IMR-90 (cell line): ENCODE data around the gene DPH3. TPM values are rescaled to one million over a fixed set of nuclear protein-coding genes. Genes with fewer than 3 reads are reported as not detected.

Source experiments
- ATAC-seq: fragments of 200-7000 bp; cut with Tn5 transposase; 2 replicates; pipeline ENCODE4 v1.9.1; 2020; ENCODE audit warnings: low read depth, mild to moderate bottlenecking, moderate library complexity
- BruUV-seq: library from RNA; stranded (reverse); fragments of 400-500 nt; replicated peaks from 2 replicates; lab custom pipeline; 2021; lab: Mats Ljungman, UMichigan
- CTCF ChIA-PET: fragments of 300-600 bp; formaldehyde crosslinking; extraction: SDS; loops from one replicate; lab custom pipeline; 2021; ENCODE audit warnings: antibody characterized with exemption; lab: Yijun Ruan, JAX
- POLR2A ChIA-PET: fragments of 300-600 bp; sonication (Branson Sonifier 250); formaldehyde crosslinking; loops from one replicate; lab custom pipeline; 2022; ENCODE audit warnings: antibody characterized with exemption; ENCODE audit not compliant: unreplicated experiment; lab: Charles Lee
- DNase-seq: peaks from one replicate; pipeline ENCODE4 v3.0.0; 2013
- H2AFZ ChIP-seq: replicated peaks from 2 replicates; pipeline ENCODE3; 2013; ENCODE audit warnings: low read length, mild to moderate bottlenecking; ENCODE audit not compliant: poor library complexity
- H2AK5ac ChIP-seq: 2 replicates; pipeline ENCODE4 v1.6.1; 2013; ENCODE audit warnings: low read depth, low read length, inconsistent platforms
- H2AK9ac ChIP-seq: replicated peaks from 2 replicates; pipeline ENCODE3; 2013; ENCODE audit warnings: mild to moderate bottlenecking, low read depth, low read length, moderate library complexity; ENCODE audit not compliant: poor library complexity
- H2BK120ac ChIP-seq: 2 replicates; pipeline ENCODE4 v1.6.1; 2013; ENCODE audit warnings: low read depth, low read length, inconsistent platforms
- H2BK15ac ChIP-seq: 3 replicates; pipeline ENCODE4 v1.6.1; 2013; ENCODE audit warnings: low read depth, low read length, inconsistent platforms
- H2BK20ac ChIP-seq: 2 replicates; pipeline ENCODE4 v1.6.1; 2013; ENCODE audit warnings: low read depth, mild to moderate bottlenecking, inconsistent platforms, low read length, moderate library complexity
- H2BK5ac ChIP-seq: 2 replicates; pipeline ENCODE4 v1.6.1; 2013; ENCODE audit warnings: mild to moderate bottlenecking, low read depth, low read length, inconsistent platforms; ENCODE audit not compliant: poor library complexity, severe bottlenecking
- H3K14ac ChIP-seq: replicated peaks from 2 replicates; pipeline ENCODE4 v1.6.1; 2013; ENCODE audit warnings: low read depth, low read length, inconsistent platforms
- H3K18ac ChIP-seq: 2 replicates; pipeline ENCODE4 v1.6.1; 2013; ENCODE audit warnings: low read depth, low read length, control low read depth
- H3K23ac ChIP-seq: 2 replicates; pipeline ENCODE4 v1.6.1; 2013; ENCODE audit warnings: low read depth, low read length, inconsistent platforms
- H3K27ac ChIP-seq: 2 replicates; pipeline ENCODE4 v1.5.1; 2013; ENCODE audit warnings: mild to moderate bottlenecking, control low read depth, low read length; ENCODE audit not compliant: insufficient read depth
- H3K27me3 ChIP-seq: 2 replicates; pipeline ENCODE4 v1.6.1; 2013; ENCODE audit warnings: low read length; ENCODE audit not compliant: control insufficient read depth, insufficient read depth
- H3K36me3 ChIP-seq: 2 replicates; pipeline ENCODE4 v1.6.1; 2013; ENCODE audit warnings: low read length, mixed read lengths; ENCODE audit not compliant: control insufficient read depth, insufficient read depth
- H3K4ac ChIP-seq: 2 replicates; pipeline ENCODE4 v1.6.1; 2013; ENCODE audit warnings: low read depth, low read length, inconsistent platforms
- H3K4me1 ChIP-seq: 2 replicates; pipeline ENCODE4 v1.6.1; 2013; ENCODE audit warnings: low read length, mixed read lengths; ENCODE audit not compliant: control insufficient read depth, insufficient read depth
- H3K4me2 ChIP-seq: 2 replicates; pipeline ENCODE4 v1.6.1; 2013; ENCODE audit warnings: low read depth, mild to moderate bottlenecking, control low read depth, low read length, moderate library complexity
- H3K4me3 ChIP-seq: 2 replicates; pipeline ENCODE4 v1.5.1; 2013; ENCODE audit warnings: low read depth, mild to moderate bottlenecking, control low read depth, low read length, moderate library complexity; ENCODE audit not compliant: insufficient read depth
- H3K56ac ChIP-seq: 2 replicates; pipeline ENCODE4 v1.6.1; 2013; ENCODE audit warnings: low read length, inconsistent platforms; ENCODE audit not compliant: insufficient read depth; ENCODE audit errors: extremely low read depth
- H3K79me1 ChIP-seq, 2 experiments: 2 replicates each; pipeline ENCODE4 v1.6.1; 2013; ENCODE audit warnings: low read length in 2 of 2, inconsistent platforms in 1 of 2, low read depth in 1 of 2
- H3K9ac ChIP-seq: 2 replicates; pipeline ENCODE4 v1.6.1; 2013; ENCODE audit warnings: low read depth, low read length, control low read depth
- H3K9me1 ChIP-seq: 2 replicates; pipeline ENCODE4 v1.6.1; 2013; ENCODE audit warnings: low read length, inconsistent platforms; ENCODE audit not compliant: insufficient read depth
- H3K9me3 ChIP-seq: 2 replicates; pipeline ENCODE4 v1.6.1; 2013; ENCODE audit warnings: low read length; ENCODE audit not compliant: control insufficient read depth, insufficient read depth
- H4K20me1 ChIP-seq: 2 replicates; pipeline ENCODE4 v1.6.1; 2013; ENCODE audit warnings: low read length, inconsistent platforms; ENCODE audit not compliant: insufficient read depth
- H4K5ac ChIP-seq: 2 replicates; pipeline ENCODE4 v1.6.1; 2013; ENCODE audit warnings: mild to moderate bottlenecking, low read depth, low read length, control low read depth
- H4K8ac ChIP-seq, 2 experiments: 2 replicates each; pipeline ENCODE4 v1.6.1; 2013; ENCODE audit warnings: low read depth in 2 of 2, low read length in 2 of 2, control low read depth in 1 of 2, inconsistent platforms in 1 of 2
- H4K91ac ChIP-seq: 2 replicates; pipeline ENCODE4 v1.6.1; 2013; ENCODE audit warnings: low read depth, low read length, inconsistent platforms; ENCODE audit not compliant: insufficient read depth
- BHLHE40 ChIP-seq: fragments of 150-350 bp; IDR thresholded peaks from 2 replicates; pipeline ENCODE4 v1.6.1; 2016; ENCODE audit warnings: mild to moderate bottlenecking, low read depth, low read length
- CHD1 ChIP-seq: IDR thresholded peaks from 2 replicates; pipeline ENCODE4 v1.6.1; 2012; ENCODE audit warnings: low read depth, low read length, improper control_type of control experiment
- FOS ChIP-seq: fragments of 150-350 bp; IDR thresholded peaks from 2 replicates; pipeline ENCODE4 v1.6.1; 2016; ENCODE audit warnings: low read depth, low read length
- MAFK ChIP-seq: IDR thresholded peaks from 2 replicates; pipeline ENCODE4 v1.6.1; 2012; ENCODE audit warnings: low read depth, low read length, improper control_type of control experiment
- MAZ ChIP-seq: IDR thresholded peaks from 2 replicates; pipeline ENCODE4 v1.6.1; 2012; ENCODE audit warnings: low read depth, mild to moderate bottlenecking, low read length, improper control_type of control experiment, moderate library complexity, borderline replicate concordance
- MXI1 ChIP-seq: IDR thresholded peaks from 2 replicates; pipeline ENCODE4 v1.6.1; 2012; ENCODE audit warnings: low read depth, mild to moderate bottlenecking, low read length, moderate library complexity, borderline replicate concordance
- NFE2L2 ChIP-seq: fragments of 150-350 bp; IDR thresholded peaks from 2 replicates; pipeline ENCODE4 v1.6.1; 2016; ENCODE audit warnings: low read depth, mild to moderate bottlenecking, low read length
- POLR2A ChIP-seq: IDR thresholded peaks from 2 replicates; pipeline ENCODE4 v1.6.1; 2012; ENCODE audit warnings: mild to moderate bottlenecking, low read depth, low read length
- RAD21 ChIP-seq: IDR thresholded peaks from 2 replicates; pipeline ENCODE4 v1.6.1; 2012; ENCODE audit warnings: low read length, improper control_type of control experiment
- RCOR1 ChIP-seq: IDR thresholded peaks from 2 replicates; pipeline ENCODE4 v1.6.1; 2012; ENCODE audit warnings: mild to moderate bottlenecking, low read length, improper control_type of control experiment; ENCODE audit not compliant: insufficient replicate concordance
- RFX5 ChIP-seq: IDR thresholded peaks from 2 replicates; pipeline ENCODE4 v1.8.0; 2012; ENCODE audit warnings: low read depth, mild to moderate bottlenecking, low read length, moderate library complexity
- WGBS, 2 experiments: methylation state at CpG; one replicate each; pipeline versions ENCODE4 v1.1.5 to v1.1.7; 2013; ENCODE audit warnings: missing lambda C conversion rate in 2 of 2; ENCODE audit not compliant: insufficient read length in 1 of 2; ENCODE audit errors: extremely low coverage in 2 of 2; 5-methylcytosine and 5-hydroxymethylcytosine counted together
- dilution Hi-C: fragments of 300-500 bp; cut with HindIII; formaldehyde crosslinking; loops from one replicate; pipeline ENCODE4 v1.14.3; 2018; ENCODE audit warnings: low sequenced_read_pairs; ENCODE audit not compliant: unreplicated experiment
- in situ Hi-C: fragments of 300-500 bp; cut with MboI; formaldehyde crosslinking; loops from 3 replicates; pipeline ENCODE4 v1.14.3; 2019; ENCODE audit warnings: low sequenced_read_pairs, inconsistent platforms, mixed read lengths
- intact Hi-C: fragments of 100-400 bp; cut with micrococcal nuclease; formaldehyde crosslinking; loops from 2 replicates; pipeline ENCODE4 v1.10.0; 2022
- polyA plus RNA-seq, 3 experiments: library from polyadenylated mRNA; depleted of rRNA; stranded (reverse); fragments of >200 nt; gene quantifications; 2 replicates each; pipeline ENCODE4 v1.2.3, GENCODE V29; 2012; ENCODE audit warnings: low replicate concordance in 1 of 3
- total RNA-seq: library from RNA; depleted of rRNA; stranded (reverse); fragments of >200 nt; gene quantifications from 2 replicates; pipeline ENCODE4 v1.2.3, GENCODE V29; 2012
- TF ChIP-seq, protein P1 (sequence below): fragments of 150-350 bp; IDR thresholded peaks from 2 replicates; pipeline ENCODE4 v1.6.1; 2017; ENCODE audit warnings: mild to moderate bottlenecking, antibody characterized with exemption, low read length, low read depth
- TF ChIP-seq, protein P2 (sequence below): conservative IDR thresholded peaks from 2 replicates; pipeline ENCODE4 v1.5.1; 2012; ENCODE audit warnings: mild to moderate bottlenecking, low read depth, low read length, improper control_type of control experiment
- TF ChIP-seq, protein P3 (sequence below): fragments of 150-350 bp; IDR thresholded peaks from 2 replicates; pipeline ENCODE4 v1.6.1; 2016; ENCODE audit warnings: low read depth, mild to moderate bottlenecking, low read length, moderate library complexity, borderline replicate concordance

The DPH3 gene
- total and polyA plus RNA-seq, 2 of the 4 experiments (the other 2 are of a cell fraction): 12.9 to 32.1 TPM

DNA sequence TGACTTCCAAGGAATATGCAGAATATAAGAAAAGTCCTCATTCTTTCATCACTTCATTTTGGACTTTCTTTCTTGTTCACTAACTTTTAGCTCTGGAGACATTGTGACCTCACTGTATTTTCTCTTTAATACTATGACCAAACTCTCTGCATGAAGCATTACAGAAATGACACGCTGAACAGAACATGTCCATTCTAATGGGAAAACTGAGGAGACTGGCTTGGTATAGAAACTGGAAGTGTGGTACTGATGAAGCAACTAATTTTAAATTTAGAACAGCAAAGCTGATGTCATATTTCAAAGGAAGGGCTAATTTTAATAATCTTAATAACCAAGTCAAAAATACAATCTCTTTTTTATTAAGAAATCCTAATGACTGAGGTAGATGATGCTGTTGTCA, 4.7 kb downstream of the DPH3 start:
- H3K14ac ChIP-seq: no peak overlapping the region
- H2BK15ac ChIP-seq: no peak overlapping the region
- no peak overlapping the region for H2AFZ ChIP-seq
- DNase-seq: no peak
- ChIA-PET POLR2A (no interaction called here), CTCF (no interaction called here)
- H3K4me2 ChIP-seq: no peak overlapping the region
- in situ Hi-C loops (no loop called here), dilution Hi-C loops (no loop called here), intact Hi-C loops (no loop called here)
- no peak overlapping the region for H2BK120ac ChIP-seq
- peaks cover 5% of the 10 kb centered on the region for H3K36me3 ChIP-seq
- H3K4me3 ChIP-seq: no peak overlapping the region
- no CpG with 5 or more reads among the region's 1 CpG for WGBS, 2 experiments
- H4K20me1 ChIP-seq: no peaks in the 10 kb centered on the region
- no peaks in the 10 kb centered on the region for H3K4me1 ChIP-seq
- H3K9me3 ChIP-seq: no peaks in the 10 kb centered on the region
- TF ChIP-seq CHD1 (no peak), RCOR1 (no peak), POLR2A (no peak), NFE2L2 (no peak), BHLHE40 (no peak), MAZ (no peak), RAD21 (no peak), RFX5 (no peak), MXI1 (no peak), MAFK (no peak), FOS (no peak)
- TF ChIP-seq, protein P1, sequence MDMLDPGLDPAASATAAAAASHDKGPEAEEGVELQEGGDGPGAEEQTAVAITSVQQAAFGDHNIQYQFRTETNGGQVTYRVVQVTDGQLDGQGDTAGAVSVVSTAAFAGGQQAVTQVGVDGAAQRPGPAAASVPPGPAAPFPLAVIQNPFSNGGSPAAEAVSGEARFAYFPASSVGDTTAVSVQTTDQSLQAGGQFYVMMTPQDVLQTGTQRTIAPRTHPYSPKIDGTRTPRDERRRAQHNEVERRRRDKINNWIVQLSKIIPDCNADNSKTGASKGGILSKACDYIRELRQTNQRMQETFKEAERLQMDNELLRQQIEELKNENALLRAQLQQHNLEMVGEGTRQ: no peak
- TF ChIP-seq, protein P2, sequence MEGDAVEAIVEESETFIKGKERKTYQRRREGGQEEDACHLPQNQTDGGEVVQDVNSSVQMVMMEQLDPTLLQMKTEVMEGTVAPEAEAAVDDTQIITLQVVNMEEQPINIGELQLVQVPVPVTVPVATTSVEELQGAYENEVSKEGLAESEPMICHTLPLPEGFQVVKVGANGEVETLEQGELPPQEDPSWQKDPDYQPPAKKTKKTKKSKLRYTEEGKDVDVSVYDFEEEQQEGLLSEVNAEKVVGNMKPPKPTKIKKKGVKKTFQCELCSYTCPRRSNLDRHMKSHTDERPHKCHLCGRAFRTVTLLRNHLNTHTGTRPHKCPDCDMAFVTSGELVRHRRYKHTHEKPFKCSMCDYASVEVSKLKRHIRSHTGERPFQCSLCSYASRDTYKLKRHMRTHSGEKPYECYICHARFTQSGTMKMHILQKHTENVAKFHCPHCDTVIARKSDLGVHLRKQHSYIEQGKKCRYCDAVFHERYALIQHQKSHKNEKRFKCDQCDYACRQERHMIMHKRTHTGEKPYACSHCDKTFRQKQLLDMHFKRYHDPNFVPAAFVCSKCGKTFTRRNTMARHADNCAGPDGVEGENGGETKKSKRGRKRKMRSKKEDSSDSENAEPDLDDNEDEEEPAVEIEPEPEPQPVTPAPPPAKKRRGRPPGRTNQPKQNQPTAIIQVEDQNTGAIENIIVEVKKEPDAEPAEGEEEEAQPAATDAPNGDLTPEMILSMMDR: no peak
- TF ChIP-seq, protein P3, sequence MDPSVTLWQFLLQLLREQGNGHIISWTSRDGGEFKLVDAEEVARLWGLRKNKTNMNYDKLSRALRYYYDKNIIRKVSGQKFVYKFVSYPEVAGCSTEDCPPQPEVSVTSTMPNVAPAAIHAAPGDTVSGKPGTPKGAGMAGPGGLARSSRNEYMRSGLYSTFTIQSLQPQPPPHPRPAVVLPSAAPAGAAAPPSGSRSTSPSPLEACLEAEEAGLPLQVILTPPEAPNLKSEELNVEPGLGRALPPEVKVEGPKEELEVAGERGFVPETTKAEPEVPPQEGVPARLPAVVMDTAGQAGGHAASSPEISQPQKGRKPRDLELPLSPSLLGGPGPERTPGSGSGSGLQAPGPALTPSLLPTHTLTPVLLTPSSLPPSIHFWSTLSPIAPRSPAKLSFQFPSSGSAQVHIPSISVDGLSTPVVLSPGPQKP: no peak
- no peak overlapping the region for H3K4ac ChIP-seq
- H4K91ac ChIP-seq: no peak overlapping the region
- no peak overlapping the region for H4K8ac ChIP-seq
- no peak overlapping the region for H3K23ac ChIP-seq
- no peaks in the 10 kb centered on the region for H3K27me3 ChIP-seq
- no TSS peak for BruUV-seq
- H2AK5ac ChIP-seq: no peak overlapping the region
- no peak overlapping the region for H2BK5ac ChIP-seq
- H2BK20ac ChIP-seq: no peak overlapping the region
- no peak overlapping the region for H3K18ac ChIP-seq
- no peak overlapping the region for H3K56ac ChIP-seq
- no peak for ATAC-seq
- no peak overlapping the region for H4K5ac ChIP-seq
- H3K79me1 ChIP-seq: peaks cover 31 to 44% of the 10 kb centered on the region in 2 experiments
- no peak overlapping the region for H3K9ac ChIP-seq
- H3K27ac ChIP-seq: no peak overlapping the region
- no peak overlapping the region for H2AK9ac ChIP-seq
- peaks cover 3% of the 10 kb centered on the region; the same call in 1 of the 2 replicates for H3K9me1 ChIP-seq
